Hematopoietic multipotent progenitor cell treated with erythropoietin and hydrocortisone succinate and interleukin-3 and kit ligand, for 8 days (in vitro differentiated cells): ENCODE data around the gene B3GALT5.
"Not testable (repeated sequence)": the region's sequence is repeated elsewhere in the genome, so short reads cannot be mapped to it uniquely, and the experiment has no call there.

Experiments used
- DNase-seq: peaks from one replicate; pipeline ENCODE4 v3.0.0-alpha.2; 2015

B3GALT5 gene, protein sequence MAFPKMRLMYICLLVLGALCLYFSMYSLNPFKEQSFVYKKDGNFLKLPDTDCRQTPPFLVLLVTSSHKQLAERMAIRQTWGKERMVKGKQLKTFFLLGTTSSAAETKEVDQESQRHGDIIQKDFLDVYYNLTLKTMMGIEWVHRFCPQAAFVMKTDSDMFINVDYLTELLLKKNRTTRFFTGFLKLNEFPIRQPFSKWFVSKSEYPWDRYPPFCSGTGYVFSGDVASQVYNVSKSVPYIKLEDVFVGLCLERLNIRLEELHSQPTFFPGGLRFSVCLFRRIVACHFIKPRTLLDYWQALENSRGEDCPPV

GRCh38 chr21:39612233-39613040 lies at the start of gene B3GALT5:
Gene B3GALT5, plus strand, starts transcription at chr21:39612940. Its CDS starts 47,620 bp downstream, at chr21:39660560.
- DNase-seq: no peak

DNA sequence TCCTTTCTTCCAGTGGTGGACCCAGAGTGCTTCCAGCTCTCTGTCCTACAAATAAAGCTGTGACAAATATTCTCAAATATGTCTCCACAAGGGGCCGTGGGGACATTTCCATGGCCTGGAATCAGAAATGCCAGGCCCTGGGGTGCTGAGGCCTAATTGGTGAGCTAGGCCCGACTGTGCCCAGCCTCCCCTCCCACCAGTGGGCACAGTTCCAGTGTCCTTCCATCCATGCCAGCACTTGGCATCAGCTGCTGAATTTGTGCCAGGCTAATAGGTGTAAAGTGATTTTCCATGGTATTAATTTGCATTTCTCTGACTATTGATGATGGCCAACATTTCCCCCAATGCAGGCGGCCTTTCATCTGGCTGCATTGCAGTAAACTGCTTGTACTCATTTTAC lies 48.5 kb upstream of the B3GALT5 start:
- DNase-seq: no peak

DNA sequence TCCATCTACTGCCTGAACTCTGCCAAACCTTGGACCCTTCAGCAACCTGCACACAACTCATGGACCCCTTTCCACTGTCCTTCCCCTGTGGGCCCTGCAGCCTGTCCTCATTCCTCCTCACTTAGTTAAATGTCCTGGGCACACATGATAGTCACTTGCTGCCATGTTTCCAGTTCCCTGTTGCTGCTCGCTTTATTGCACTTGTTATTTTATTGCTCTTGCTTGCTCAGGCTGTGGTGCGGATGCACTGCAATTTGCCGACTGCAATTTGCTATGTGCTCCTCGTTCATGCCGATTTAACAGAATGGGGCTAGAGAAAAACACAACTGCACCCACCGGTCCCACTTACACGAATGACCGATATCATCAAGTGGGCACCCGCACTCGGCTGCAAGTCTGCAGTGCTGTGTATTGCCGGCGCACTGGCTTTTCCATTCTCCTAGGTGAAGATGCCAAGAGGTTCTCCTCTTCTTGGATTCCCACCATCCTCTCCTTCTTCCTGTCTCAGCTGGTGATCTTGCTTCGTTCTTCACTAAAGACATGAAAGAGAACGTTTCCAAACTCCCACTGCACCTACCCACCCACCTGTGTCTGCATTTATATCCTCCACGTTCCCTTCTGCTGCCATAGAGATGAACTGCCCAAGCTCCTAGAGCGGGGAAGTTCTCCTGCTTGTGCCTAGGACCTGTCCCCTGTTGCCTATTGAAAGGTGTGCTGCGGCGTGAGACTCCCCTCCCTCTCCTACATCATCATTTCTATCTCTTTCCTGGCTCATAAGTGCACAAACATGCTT lies 45.4 kb upstream of the B3GALT5 start:
- no peak for DNase-seq

DNA sequence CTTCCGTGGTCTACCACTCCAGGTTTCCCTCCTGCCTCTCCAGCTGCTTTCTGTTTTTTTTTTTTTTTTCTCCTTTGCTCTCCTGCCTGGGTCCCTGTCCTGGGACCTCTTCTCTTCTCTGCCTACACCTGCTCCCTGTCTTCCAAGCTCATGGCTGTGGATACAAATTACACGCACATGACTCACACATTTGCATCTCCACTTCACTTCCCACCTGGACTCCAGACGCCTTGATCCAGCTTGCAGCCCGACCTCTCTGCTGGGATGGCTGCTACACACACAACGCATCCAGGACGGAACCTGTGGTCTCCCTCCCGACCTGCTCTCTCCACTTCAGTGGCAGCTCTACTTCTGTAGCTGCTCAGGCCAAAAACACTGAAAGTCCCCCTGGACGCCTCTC lies 44.4 kb upstream of the B3GALT5 start:
- no peak for DNase-seq

DNA sequence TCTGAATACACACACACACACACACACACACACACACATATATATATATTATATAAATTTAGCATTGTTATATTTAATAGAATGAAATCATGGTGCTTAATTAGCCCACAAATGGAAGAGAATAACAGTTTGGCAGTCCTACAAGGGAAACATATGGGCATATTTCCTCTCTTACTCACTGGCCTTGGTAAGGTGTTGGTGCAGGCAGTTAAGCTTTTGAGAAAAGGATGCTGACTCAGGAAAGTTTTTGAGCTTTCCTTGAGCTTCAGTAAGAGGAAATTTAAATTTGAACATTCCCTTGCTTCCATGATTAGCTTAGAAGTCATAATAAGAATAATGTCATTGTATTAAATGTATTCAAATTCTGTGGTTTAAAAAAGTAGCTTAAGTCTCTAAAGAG lies 37.0 kb upstream of the B3GALT5 start:
- DNase-seq: no peak

DNA sequence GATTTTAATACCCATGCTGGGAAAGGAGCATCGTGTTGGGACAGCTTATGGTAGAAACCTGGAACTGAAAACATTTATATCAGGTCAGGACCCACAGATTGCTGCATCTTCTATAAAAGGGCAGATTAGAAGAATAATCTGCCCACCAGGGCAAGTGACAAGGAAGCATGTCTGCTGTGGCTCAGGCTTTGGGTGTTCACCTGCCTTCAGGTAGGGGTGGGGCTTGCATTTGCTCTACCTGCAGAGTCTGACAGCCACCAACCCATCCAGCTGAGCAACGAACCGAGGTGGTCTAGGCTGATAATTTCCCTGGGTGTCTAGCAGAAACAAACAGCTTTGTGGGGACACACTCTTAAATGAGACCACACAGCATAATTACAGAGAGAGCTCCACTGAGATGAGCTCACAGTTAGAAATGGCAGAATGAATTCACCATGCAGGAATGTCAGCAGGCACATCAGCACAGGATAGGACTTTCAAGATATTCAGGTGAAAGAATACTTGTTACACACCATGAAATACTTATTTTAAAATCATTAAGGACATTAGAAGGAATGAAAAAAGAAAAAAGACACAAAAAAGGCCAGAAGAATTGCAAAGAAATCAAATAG lies 36.1 kb upstream of the B3GALT5 start:
- no peak for DNase-seq

DNA sequence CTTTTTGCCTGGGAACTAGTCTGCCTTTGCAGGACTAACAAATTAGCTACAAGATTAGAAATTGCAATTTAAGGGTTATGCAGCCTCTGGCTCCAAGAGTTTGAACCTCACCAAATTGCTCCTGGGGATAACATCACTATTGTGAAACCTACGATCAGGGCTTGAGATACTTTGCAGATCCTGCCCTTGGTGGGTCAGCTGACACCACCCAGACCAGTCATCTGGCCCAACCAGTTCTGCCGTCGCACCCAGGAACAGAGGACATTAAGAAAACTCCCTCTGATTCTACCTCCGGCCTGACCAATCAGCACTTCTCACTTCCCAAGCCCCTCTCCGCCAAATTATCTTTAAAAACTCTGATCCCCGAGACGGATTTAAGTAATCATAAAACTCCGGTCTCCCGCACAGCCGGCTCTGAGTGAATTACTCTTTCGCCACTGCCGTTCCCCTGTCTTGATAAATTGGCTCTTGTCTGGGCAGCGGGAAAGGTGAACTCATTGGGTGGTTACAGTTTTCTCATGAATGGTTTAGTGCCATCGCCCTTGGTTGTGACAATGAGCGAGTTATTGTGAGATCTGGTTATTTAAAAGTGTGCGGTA lies 32.9 kb upstream of the B3GALT5 start:
- no peak for DNase-seq

- DNase-seq: no peak
Measured at GRCh38 chr21:39580744-39581143, 32.0 kb upstream of the B3GALT5 start.

- DNase-seq: no peak
Measured at GRCh38 chr21:39581414-39581813, 31.3 kb upstream of the B3GALT5 start.

GRCh38 chr21:39582749-39583148 lies 30.0 kb upstream of the B3GALT5 start:
- no peak for DNase-seq

- DNase-seq: not testable (repeated sequence)
Measured at GRCh38 chr21:39583586-39583985, 29.2 kb upstream of the B3GALT5 start.

DNA sequence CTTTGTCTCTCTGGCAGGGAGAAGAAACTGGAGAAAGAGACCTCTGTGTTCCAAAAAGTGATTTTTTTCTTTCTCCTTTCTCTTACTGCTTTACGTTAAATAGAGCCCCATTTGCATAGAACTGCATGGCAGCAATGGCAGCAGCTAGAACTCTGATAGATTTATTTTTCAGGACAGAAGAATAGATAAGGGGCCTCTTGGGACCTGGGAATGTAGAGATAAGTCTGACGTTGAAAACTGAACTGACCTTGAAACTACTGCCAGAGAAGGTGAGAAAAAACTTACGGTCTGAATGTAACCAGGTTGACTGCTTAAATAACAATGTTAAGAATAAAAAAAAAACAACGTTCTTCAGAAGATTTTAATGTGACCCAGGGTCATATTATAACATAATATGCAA lies 25.4 kb upstream of the B3GALT5 start:
- DNase-seq: no peak

DNA sequence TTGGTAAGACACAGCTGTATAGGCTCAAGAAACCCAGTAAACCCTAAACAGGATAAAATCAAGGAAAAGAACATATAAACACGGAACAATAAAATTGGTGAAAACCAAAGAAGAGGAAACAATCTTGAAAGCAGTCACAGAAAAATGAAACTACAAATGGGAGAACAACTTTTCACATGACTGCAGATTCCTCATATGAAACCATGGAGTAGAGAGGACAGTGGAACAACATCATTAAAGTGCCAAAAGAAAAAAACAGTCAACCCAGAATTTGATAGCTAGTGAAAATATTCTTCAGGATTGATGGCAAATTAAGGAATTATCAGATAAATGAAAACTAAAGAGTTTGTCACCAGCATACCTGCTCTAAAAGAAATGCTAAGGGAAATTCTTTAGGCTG lies 23.9 kb upstream of the B3GALT5 start:
- no peak for DNase-seq

DNA sequence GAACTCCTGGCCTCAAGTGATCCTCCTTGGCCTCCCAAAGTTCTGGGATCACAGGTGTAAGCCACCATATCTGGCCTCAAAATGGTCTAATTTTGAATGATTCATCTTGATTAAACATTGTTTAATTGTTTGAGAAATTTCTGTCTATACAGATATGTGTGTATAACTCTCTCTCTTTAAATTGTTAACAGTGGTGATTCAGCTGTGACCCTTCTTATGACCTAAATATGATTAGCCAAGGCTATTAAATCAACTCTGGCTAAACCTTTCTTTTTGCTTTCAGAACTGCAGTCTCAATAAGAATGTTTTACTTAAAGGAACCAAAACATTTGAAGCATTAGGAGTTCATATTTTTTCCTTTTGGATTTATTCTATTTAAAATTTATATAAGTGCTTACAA lies 19.2 kb upstream of the B3GALT5 start:
- DNase-seq: no peak

- DNase-seq: no peak
Measured at GRCh38 chr21:39595465-39595864, 17.3 kb upstream of the B3GALT5 start.

- no peak for DNase-seq
Measured at GRCh38 chr21:39597595-39597994, 15.1 kb upstream of the B3GALT5 start.

- DNase-seq: no peak
Measured at GRCh38 chr21:39599191-39599970, 13.4 kb upstream of the B3GALT5 start.

DNA sequence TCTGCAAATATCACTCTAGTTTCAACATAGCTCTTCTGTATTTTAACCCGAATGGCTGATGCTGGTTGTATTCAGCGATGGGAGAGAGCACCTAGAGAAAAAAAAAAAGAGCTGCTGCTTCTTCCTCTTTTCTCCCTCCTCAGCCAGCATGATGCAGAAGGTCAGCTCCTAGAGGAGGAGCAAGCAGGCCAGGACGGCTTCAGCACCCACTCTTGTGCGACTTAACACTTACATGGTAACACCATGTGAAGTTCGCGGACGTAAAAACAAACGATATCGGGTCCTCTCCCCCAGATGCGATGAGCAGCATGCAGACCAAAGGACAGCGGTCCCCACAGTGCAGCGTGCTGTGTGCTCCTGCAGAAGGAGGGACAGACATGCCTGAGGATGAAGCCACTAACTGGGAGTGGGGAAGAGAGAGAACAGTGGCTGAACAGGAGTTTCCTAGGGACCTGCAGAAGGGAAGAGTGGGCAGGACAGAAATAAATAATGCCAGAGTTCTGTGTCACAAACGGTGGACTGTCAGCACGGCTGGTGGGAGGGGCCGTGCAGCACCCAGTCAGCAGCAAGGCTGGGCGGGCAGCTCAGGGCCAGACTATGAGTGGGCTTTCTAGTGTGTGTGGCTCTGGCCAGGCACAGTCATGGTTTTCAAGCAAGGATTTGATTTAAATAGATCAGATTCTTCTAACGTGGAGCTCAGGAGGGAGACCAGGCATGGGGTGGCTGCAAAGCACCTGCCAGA lies 11.4 kb upstream of the B3GALT5 start:
- no peak for DNase-seq

GRCh38 chr21:39602076-39602689 lies 10.6 kb upstream of the B3GALT5 start:
- no peak for DNase-seq

GRCh38 chr21:39602793-39603192 lies 9.9 kb upstream of the B3GALT5 start:
- DNase-seq: no peak

DNA sequence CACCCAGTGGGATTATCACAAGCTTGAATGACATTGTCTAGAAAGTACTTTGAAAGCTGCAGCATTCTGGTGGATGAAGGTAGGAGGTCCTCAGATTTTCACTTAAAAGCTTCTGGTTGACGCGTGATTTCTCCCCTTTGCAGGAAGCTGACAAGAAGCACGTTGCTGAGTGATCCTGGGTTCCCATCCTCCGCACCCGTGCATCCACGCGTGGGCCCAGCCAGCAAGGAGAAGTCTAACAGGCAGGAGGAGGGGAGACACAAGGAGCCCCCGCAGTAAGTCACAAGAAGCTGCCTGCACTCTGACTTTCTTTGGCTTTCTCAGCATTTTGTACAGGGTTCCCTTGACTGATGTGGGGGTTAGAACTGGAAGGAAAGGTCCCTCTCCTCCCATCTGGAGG lies 7.8 kb upstream of the B3GALT5 start:
- DNase-seq: no peak
